Naive thymus-derived CD8-positive, alpha-beta T cell (primary cell): ENCODE data around the gene OTUD6A. TPM values are rescaled to one million over a fixed set of nuclear protein-coding genes. Genes with fewer than 3 reads are reported as not detected.
A peak's percentile ranks its signal among the peaks of the same experiment; 100 is the strongest.

Experiments
- ATAC-seq, 2 donors: fragments of 150-1000 bp; cut with Tn5 transposase in 1 of 2; sonication (Bioruptor Pico), chemical (Tn5 transposase) in 1 of 2; 1 replicate in 1 of 2; 2 replicates in 1 of 2; pipeline ENCODE4 v1.10.0; 2021; ENCODE audit warnings: mild to moderate bottlenecking in 2 of 2, moderate library complexity in 2 of 2
- POLR2A ChIA-PET: fragments of 350-600 bp; sonication (Branson Sonifier 250); formaldehyde crosslinking; loops from one replicate; lab custom pipeline; 2021; ENCODE audit warnings: antibody characterized with exemption; lab: Charles Lee
- DNase-seq, 10 donors: peaks; one replicate each; pipeline versions ENCODE4 v3.0.0 to v3.0.0-alpha.2; 2020 to 2022
- H3K27ac Mint-ChIP-seq, 10 donors: one replicate each; pipeline ENCODE4 v1.8.0; 2020 to 2022; ENCODE audit warnings: mild to moderate bottlenecking in 10 of 10, mixed read lengths in 10 of 10, moderate library complexity in 4 of 10, inconsistent platforms in 1 of 10
- H3K27me3 Mint-ChIP-seq, 5 donors: one replicate each; pipeline ENCODE4 v1.8.0; 2021 to 2022; ENCODE audit warnings: mixed read lengths in 5 of 5
- H3K36me3 Mint-ChIP-seq, 3 donors: one replicate each; pipeline ENCODE4 v1.8.0; 2020 to 2022; ENCODE audit warnings: mixed read lengths in 3 of 3, mild to moderate bottlenecking in 2 of 3, inconsistent platforms in 1 of 3
- H3K4me1 Mint-ChIP-seq, 4 donors: one replicate each; pipeline ENCODE4 v1.8.0; 2021 to 2022; ENCODE audit warnings: mixed read lengths in 4 of 4
- H3K4me3 Mint-ChIP-seq, 10 donors: one replicate each; pipeline ENCODE4 v1.8.0; 2020 to 2022; ENCODE audit warnings: mild to moderate bottlenecking in 10 of 10, mixed read lengths in 10 of 10, moderate library complexity in 6 of 10, inconsistent platforms in 1 of 10
- H3K9me3 Mint-ChIP-seq, 9 donors: one replicate each; pipeline ENCODE4 v1.8.0; 2020 to 2022; ENCODE audit warnings: mixed read lengths in 9 of 9, mild to moderate bottlenecking in 3 of 9, inconsistent platforms in 1 of 9, moderate library complexity in 1 of 9
- polyA plus RNA-seq, 3 donors: library from polyadenylated mRNA; unstranded; fragments of 300-500 nt; fragmentation: Illumina TruSeq; gene quantifications; one replicate each; pipeline ENCODE4 v1.2.3, GENCODE V29; 2021
- total RNA-seq, 8 experiments: library from RNA in 2 of 8; stranded (reverse) in 2 of 8; gene quantifications; one replicate each; pipeline ENCODE4 v1.2.3 and lab custom pipeline; 2021 to 2026

Gene OTUD6A, protein sequence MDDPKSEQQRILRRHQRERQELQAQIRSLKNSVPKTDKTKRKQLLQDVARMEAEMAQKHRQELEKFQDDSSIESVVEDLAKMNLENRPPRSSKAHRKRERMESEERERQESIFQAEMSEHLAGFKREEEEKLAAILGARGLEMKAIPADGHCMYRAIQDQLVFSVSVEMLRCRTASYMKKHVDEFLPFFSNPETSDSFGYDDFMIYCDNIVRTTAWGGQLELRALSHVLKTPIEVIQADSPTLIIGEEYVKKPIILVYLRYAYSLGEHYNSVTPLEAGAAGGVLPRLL
- total RNA-seq (not detected), polyA plus RNA-seq (not detected), total RNA-seq (lab: John Stamatoyannopoulos, UW) (0 reads per million in 6 experiments)

DNA sequence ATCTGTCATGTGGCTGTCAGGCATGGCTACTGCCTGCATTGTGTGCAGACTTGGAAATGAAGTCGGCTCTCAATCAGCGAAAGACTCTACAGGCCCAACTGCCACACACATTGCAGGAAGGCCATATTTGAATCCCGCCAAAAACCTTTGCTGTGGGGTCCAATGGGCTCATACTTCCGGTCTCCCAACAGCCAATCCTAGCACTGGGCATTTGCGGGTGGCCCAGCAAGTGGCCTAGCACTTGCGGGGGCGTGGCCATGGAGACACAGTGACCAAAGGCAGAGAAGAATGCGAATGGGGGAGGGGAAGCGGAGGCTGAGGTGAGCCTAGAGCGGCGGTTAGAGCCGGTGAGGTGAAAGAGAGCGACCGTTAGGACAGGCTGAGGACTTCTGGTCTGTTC is at the start of gene OTUD6A:
Gene OTUD6A, plus strand, starts transcription at position 382 of the 400 bp plus-strand sequence. CDS start 68 bp downstream, outside the sequence.
- no peak for DNase-seq
- Mint-ChIP-seq H3K27ac (no peak within 1 kb of the TSS), H3K4me3 (no peak within 1 kb of the TSS), H3K4me1 (no peaks in the 10 kb centered on the region), H3K36me3 (no peaks in the 10 kb centered on the region), H3K9me3 (peaks cover 0 to 2% (median 0%) of the 10 kb centered on the region in 9 donors), H3K27me3 (peaks cover 0 to 21% (median 9%) of the 10 kb centered on the region in 5 donors)
- POLR2A ChIA-PET, result no interaction called here
- no peak for ATAC-seq

DNA sequence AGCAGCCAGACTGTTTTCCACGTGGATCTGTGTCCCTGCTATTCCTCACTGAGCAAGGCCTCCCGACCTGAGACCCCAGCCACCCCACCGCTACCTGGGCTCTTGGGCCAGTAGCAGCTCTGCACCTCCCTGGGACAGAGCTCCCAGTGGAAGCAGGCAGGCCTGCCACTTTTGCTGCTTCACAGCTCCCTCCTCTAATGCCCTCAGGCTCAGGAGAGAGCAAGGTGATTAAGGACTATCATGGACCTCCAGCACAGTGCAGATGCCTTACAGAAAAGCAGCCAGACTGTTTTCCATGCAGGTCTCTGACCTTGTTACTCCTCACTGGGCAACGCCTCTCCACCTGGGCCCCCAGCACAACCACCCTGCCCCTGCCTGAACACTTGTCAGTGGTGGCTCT is 49.5 kb upstream of the OTUD6A start:
- Mint-ChIP-seq H3K36me3 (peaks cover 0 to 2% (median 0%) of the 10 kb centered on the region in 3 donors), H3K4me3 (no peak overlapping the region), H3K27ac (peak overlapping the region in 1 of 10 donors; percentile 59), H3K4me1 (peaks cover 7 to 24% (median 11%) of the 10 kb centered on the region in 4 donors), H3K27me3 (no peaks in the 10 kb centered on the region), H3K9me3 (peaks cover 0 to 8% (median 0%) of the 10 kb centered on the region in 9 donors)
- DNase-seq, result no peak
- ATAC-seq, result no peak
- POLR2A ChIA-PET, result no interaction called here

DNA sequence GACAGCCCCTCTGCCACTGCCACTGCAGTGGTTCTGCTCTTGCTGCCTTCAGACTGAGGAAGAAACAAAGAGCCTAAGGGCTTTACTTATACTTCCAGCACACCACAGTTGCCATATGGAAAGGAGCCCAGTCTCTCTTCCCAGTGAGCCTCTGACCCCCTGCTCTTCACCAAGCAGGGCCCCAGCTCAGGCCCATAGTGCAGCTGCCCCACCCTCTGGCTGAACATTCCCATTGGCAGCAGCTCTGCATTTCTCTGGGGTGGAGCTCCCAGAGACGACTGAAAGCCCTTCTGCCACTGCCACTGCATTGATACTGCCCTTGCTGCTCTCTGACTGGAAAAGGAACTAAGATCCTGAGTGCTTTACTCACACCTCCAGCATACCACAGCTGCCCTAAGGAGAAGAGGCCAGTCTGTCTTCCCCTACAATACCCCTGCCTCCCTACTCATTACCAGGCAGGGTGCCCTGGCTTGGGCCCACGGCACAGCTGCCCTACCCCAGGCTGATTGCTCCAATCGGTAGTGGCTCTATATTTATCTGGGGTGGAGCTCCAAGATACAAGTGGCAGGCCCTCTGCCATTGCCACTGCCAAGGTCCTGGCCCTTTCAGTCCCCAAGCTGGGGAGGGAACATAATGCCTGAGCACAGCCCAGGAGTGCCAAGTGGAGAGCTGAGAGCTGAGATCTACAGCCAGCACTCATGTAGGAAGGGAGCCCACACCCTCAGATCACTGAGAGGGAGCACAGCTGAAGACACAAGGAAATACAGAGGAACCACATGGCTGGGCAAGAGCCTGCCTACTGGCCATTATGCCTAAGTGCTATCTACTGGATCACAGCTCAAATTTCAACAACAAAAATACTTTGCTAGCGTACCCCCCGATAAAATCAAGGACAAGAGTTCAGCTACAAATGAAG is 48.5 kb upstream of the OTUD6A start:
- Mint-ChIP-seq H3K9me3 (peaks cover 0 to 8% (median 0%) of the 10 kb centered on the region in 9 donors), H3K27ac (peak overlapping the region in 1 of 10 donors; percentile 24), H3K27me3 (no peaks in the 10 kb centered on the region), H3K4me3 (no peak overlapping the region), H3K4me1 (peaks cover 7 to 24% (median 11%) of the 10 kb centered on the region in 4 donors), H3K36me3 (no peaks in the 10 kb centered on the region)
- POLR2A ChIA-PET, result no interaction called here
- ATAC-seq, result no peak
- no peak for DNase-seq

DNA sequence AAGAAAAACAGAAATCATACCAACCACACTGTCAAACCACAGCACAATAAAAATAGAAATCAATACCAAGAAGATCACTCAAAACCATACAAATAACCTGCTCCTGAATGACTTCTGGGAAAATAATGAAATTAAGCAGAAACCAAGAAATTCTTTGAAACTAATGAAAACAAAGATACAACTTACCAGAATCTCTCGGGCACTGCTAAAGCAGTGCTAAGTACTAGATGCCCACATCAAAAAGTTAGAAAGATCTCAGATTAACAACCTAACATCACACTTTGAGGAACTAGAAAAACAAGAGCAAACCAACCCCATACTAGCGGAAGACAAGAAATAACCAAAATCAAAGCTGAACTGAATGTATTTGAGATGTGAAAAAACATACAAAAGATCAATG is 45.7 kb upstream of the OTUD6A start:
- POLR2A ChIA-PET, result no interaction called here
- DNase-seq (peak in 1 of 10 donors; percentile 19), ATAC-seq (no peak)
- H3K36me3 Mint-ChIP-seq, result no peaks in the 10 kb centered on the region
- H3K27me3 Mint-ChIP-seq, result no peaks in the 10 kb centered on the region
- H3K4me3 Mint-ChIP-seq, result peak overlapping the region in 7 of 10 donors; percentile 7 to 72 (median 36)
- H3K9me3 Mint-ChIP-seq, result peaks cover 0 to 6% (median 0%) of the 10 kb centered on the region in 9 donors
- H3K4me1 Mint-ChIP-seq, result peaks cover 7 to 24% (median 11%) of the 10 kb centered on the region in 4 donors
- peak overlapping the region in 5 of 10 donors; percentile 23 to 91 (median 78) for H3K27ac Mint-ChIP-seq

DNA sequence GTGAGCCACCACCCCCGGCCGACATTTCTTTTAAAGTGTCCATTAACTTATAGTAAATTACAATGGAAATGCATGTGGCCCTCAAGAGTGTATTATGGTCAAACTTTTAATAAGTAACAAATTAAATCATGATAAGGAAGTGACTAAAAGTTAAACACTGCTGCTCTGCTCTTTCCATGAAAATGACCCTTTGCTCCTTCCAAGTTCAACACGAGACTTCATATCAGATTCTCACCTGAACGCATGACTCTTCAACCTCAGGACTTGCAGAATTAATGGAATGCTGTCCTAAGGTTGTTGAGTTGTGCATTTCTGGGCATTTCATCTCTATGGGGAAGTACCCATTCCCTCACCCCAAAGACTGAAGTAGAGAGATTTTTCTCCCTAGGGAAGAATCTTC is 39.6 kb upstream of the OTUD6A start:
- ATAC-seq (no peak), DNase-seq (no peak)
- no peak overlapping the region for H3K4me3 Mint-ChIP-seq
- H3K27me3 Mint-ChIP-seq, result no peaks in the 10 kb centered on the region
- H3K4me1 Mint-ChIP-seq, result peaks cover 10 to 28% (median 23%) of the 10 kb centered on the region in 4 donors
- no peaks in the 10 kb centered on the region for H3K9me3 Mint-ChIP-seq
- POLR2A ChIA-PET, result no interaction called here
- no peak overlapping the region for H3K27ac Mint-ChIP-seq
- no peaks in the 10 kb centered on the region for H3K36me3 Mint-ChIP-seq

DNA sequence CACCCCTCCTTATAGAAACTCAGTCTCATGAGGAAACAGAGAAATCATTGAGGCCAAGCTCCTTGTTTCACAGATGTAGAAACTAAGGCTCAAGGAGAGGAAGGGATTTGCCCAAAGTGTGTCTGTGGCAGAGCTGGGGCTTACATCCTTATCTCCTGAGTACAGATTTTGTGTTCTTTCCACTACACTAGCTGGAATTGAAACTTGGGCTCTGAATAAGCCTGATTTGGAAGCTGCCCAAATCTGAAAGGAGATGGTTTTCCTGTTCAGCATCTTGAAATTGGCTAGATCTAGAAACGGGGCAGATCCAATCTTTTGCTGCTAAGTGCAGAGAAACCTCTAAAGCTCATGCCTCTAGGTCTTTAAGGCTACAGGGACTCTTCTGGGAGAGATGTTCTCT is 36.8 kb upstream of the OTUD6A start:
- Mint-ChIP-seq H3K4me3 (peak overlapping the region in 4 of 10 donors; percentile 8 to 29 (median 25)), H3K27ac (peak overlapping the region in 3 of 10 donors; percentile 32 to 44 (median 40)), H3K9me3 (no peaks in the 10 kb centered on the region), H3K27me3 (peaks cover 0 to 1% (median 0%) of the 10 kb centered on the region in 5 donors), H3K36me3 (no peaks in the 10 kb centered on the region), H3K4me1 (peaks cover 12 to 36% (median 29%) of the 10 kb centered on the region in 4 donors)
- POLR2A ChIA-PET, result no interaction called here
- DNase-seq (no peak), ATAC-seq (no peak)

DNA sequence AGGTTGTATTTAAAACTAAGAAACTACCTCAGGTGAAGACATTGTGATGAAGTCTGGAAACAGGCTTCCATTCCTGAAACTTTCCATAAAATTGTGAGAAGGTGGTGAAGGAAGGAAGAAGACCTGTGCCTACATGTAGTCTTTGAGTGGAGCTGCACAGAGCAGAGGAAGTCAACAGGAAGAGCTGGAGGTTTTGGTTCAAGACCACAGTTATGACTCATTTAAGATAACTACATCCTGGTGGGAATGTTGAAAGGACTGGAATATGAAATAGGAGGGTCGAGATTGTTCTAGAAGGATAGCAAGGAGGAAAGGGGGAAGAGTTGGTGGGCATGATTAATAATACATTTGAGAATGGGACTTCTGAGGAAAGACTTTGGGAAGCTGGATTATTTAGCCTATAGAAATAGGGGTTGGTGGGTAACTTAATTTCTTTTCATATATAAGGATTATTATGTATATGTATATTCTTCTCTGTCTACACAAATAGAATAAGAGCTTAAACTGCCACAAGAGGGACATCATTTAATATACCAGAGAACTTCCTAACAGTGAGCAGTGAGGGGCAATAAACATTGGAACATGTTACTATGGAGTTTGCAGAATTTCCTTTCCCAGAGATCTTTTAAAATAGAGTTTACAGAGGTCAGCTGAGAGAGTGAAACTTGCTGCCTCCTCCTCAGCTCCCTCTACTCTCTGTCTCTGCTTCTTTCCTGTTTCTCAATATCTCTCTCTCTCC is 36.0 kb upstream of the OTUD6A start:
- H3K27ac Mint-ChIP-seq, result peak overlapping the region in 3 of 10 donors; percentile 11 to 44 (median 40)
- H3K27me3 Mint-ChIP-seq, result peaks cover 0 to 1% (median 0%) of the 10 kb centered on the region in 5 donors
- POLR2A ChIA-PET, result no interaction called here
- H3K36me3 Mint-ChIP-seq, result no peaks in the 10 kb centered on the region
- DNase-seq (no peak), ATAC-seq (no peak)
- H3K4me3 Mint-ChIP-seq, result peak overlapping the region in 5 of 10 donors; percentile 2 to 39 (median 25)
- H3K4me1 Mint-ChIP-seq, result peaks cover 12 to 36% (median 31%) of the 10 kb centered on the region in 4 donors
- no peaks in the 10 kb centered on the region for H3K9me3 Mint-ChIP-seq

DNA sequence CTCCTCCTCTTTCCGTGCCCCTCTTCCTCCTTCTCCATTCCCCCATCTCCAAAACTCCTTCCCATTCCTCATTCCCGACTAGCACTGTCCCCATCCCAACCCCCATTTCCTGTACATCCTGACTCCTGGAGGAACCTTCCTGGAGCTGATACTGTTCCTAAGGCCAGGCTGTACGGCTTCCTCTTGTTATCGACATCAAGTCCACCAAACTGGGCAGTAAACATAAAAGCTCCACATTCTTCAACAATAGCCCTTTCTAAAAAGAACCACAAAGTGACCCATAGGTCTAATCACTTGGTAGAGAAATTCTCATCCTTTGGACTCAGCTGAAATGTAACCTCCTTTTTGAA is 35.4 kb upstream of the OTUD6A start:
- Mint-ChIP-seq H3K36me3 (no peaks in the 10 kb centered on the region), H3K4me1 (peaks cover 12 to 36% (median 31%) of the 10 kb centered on the region in 4 donors), H3K9me3 (no peaks in the 10 kb centered on the region), H3K4me3 (peak overlapping the region in 1 of 10 donors; percentile 7), H3K27ac (peak overlapping the region in 2 of 10 donors; percentile 22 to 63), H3K27me3 (peaks cover 0 to 1% (median 0%) of the 10 kb centered on the region in 5 donors)
- DNase-seq (no peak), ATAC-seq (no peak)
- POLR2A ChIA-PET, result no interaction called here

DNA sequence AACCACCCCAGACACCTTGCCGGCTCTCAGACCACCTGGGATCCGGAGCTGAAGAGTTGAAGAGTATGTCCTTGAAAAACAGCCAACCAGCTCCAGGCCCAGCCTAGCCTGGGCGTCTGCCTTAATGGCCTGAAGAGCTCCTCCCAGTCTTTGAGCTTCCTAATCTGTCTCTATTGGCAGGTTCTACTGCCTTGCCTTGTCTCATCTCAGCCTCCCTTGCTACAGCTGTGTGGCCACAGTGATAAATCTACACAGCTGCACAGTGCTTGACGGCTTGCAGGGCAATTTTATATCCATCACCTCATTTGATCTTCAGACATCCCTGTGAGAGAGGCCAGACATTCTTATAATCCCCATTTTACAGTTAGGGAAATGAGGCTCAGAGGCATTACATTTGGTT is 32.4 kb upstream of the OTUD6A start:
- H3K36me3 Mint-ChIP-seq, result no peaks in the 10 kb centered on the region
- H3K4me1 Mint-ChIP-seq, result peaks cover 15 to 28% (median 26%) of the 10 kb centered on the region in 4 donors
- POLR2A ChIA-PET, result no interaction called here
- H3K9me3 Mint-ChIP-seq, result no peaks in the 10 kb centered on the region
- ATAC-seq (no peak), DNase-seq (no peak)
- peak overlapping the region in 1 of 10 donors; percentile 21 for H3K27ac Mint-ChIP-seq
- H3K4me3 Mint-ChIP-seq, result no peak overlapping the region
- H3K27me3 Mint-ChIP-seq, result peaks cover 0 to 1% (median 0%) of the 10 kb centered on the region in 5 donors

DNA sequence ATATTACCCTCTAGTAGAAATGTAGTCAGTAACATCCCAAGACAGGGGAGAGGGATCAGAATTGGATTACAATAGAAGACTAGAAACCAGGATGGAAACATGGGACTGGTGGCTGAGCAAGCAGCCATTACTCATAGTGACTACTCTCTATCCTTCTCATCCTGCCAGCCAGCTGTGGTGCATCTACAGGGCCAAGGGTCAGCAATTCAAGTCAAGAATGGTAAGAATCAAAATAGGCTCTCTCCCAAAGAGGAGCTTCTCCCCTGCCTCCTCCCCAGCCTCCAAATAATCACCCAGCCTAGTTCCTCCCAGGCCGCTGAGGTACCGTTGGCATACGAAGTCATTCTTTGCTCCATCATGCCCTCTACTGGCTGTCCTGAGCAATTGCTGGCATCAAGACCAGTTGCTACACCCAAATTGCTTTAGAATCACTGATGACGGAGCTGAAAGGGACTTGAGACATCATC is 31.9 kb upstream of the OTUD6A start:
- DNase-seq (peak in 6 of 10 donors; percentile 2 to 47 (median 20)), ATAC-seq (peak in 1 of 2 donors; percentile 30)
- Mint-ChIP-seq H3K4me3 (peak overlapping the region in 1 of 10 donors; percentile 10), H3K27ac (no peak overlapping the region), H3K27me3 (peaks cover 0 to 1% (median 0%) of the 10 kb centered on the region in 5 donors), H3K4me1 (peaks cover 15 to 25% (median 25%) of the 10 kb centered on the region in 4 donors), H3K9me3 (no peaks in the 10 kb centered on the region), H3K36me3 (no peaks in the 10 kb centered on the region)
- POLR2A ChIA-PET, result no interaction called here

DNA sequence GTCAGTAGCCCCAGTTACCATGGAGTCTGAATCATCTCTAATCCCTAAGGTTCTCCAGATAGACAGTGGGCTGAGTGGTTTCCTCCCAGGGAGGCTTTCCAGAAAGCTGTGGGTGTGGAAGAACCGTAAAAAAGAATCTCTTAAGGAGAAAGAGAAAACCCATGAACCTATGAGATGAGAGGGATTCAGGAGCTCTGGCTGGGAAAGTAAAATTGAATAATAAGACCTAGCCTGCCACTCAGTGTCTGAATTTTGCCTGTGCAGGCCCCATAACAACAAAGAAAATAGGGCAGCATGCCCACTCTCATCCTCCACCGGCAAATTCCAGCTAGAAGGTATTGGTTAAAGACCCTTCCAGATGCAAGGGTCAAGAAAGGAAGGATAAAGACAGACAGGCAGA is 29.5 kb upstream of the OTUD6A start:
- H3K4me3 Mint-ChIP-seq, result no peak overlapping the region
- POLR2A ChIA-PET, result no interaction called here
- peaks cover 0 to 1% (median 0%) of the 10 kb centered on the region in 5 donors for H3K27me3 Mint-ChIP-seq
- DNase-seq (no peak), ATAC-seq (no peak)
- no peaks in the 10 kb centered on the region for H3K36me3 Mint-ChIP-seq
- no peak overlapping the region for H3K27ac Mint-ChIP-seq
- H3K9me3 Mint-ChIP-seq, result no peaks in the 10 kb centered on the region
- peaks cover 5 to 11% (median 6%) of the 10 kb centered on the region in 4 donors for H3K4me1 Mint-ChIP-seq
